ENCODE data around the gene POLDIP3. TPM values are rescaled to one million over a fixed set of nuclear protein-coding genes. Genes with fewer than 3 reads are reported as not detected.

Gene POLDIP3
- total and polyA plus RNA-seq, 2 donors (not counting 3 experiments of a cell fraction or from before 2014, with no cell fraction given), result 29.3 to 60.4 TPM

- FAIRE-seq, result no peak
- POLR2A ChIA-PET, result no interaction called here
- Histone ChIP-seq H3K27ac (ENCODE audit: insufficient read depth, low read depth, low read length) (no peak overlapping the region), H3K9me3 (replicated peaks; ENCODE audit: control insufficient read depth, insufficient read depth, low read length) (no peaks in the 10 kb centered on the region), H3K9me1 (replicated peaks; ENCODE audit: control insufficient read depth, extremely low read depth, insufficient read depth, low read length) (no peaks in the 10 kb centered on the region), H2AFZ (ENCODE audit: low read depth, low read length) (no peak overlapping the region), H3K4me2 (ENCODE audit: insufficient read depth, low read length) (no peak overlapping the region), H3K79me2 (ENCODE audit: control insufficient read depth, insufficient read depth, low read length) (no peaks in the 10 kb centered on the region), H3K27me3 (ENCODE audit: control insufficient read depth in 2 of 2, insufficient read depth in 2 of 2, low read length in 2 of 2) (no peaks in the 10 kb centered on the region), H3K4me3 (replicated peaks in 1 of 3; ENCODE audit: insufficient read depth in 1 of 3, low read depth in 1 of 3, low read length in 3 of 3) (no peak overlapping the region), H3K9ac (replicated peaks; ENCODE audit: extremely low read depth, insufficient read depth, low read length) (no peak overlapping the region), H3K4me1 (ENCODE audit: control insufficient read depth, extremely low read depth, insufficient read depth, low read length) (no peaks in the 10 kb centered on the region), H4K20me1 (replicated peaks; ENCODE audit: control insufficient read depth, extremely low read depth, insufficient read depth, low read length) (no peaks in the 10 kb centered on the region), H3K36me3 (ENCODE audit: control insufficient read depth in 2 of 2, extremely low read depth in 1 of 2, insufficient read depth in 2 of 2, low read length in 2 of 2) (peaks cover 8 to 42% of the 10 kb centered on the region in 2 experiments)
- BruUV-seq (replicated peaks), result no TSS peak
- CTCF ChIA-PET, result interaction anchor here (3.0 to 4.2 kb wide), 2 partner anchors 196 to 466 kb away, joined by 17 to 19 read pairs; no protein-coding TSS in a partner anchor
- DNase-seq (ENCODE audit: low read depth, low spot score), result no peak
- intact Hi-C loops (cut with micrococcal nuclease), result no loop called here
- dilution Hi-C loops (cut with MboI; ENCODE audit: extremely low pct_ligation_motif_present, low sequenced_read_pairs), result no loop called here
- no peak for TF ChIP-seq CTCF (IDR thresholded peaks at IDR 0.05; ENCODE audit: extremely low read depth in 1 of 2, insufficient read depth in 1 of 2, low read depth in 1 of 2, low read length in 2 of 2)
- TF ChIP-seq FOS (IDR thresholded peaks at IDR 0.05; ENCODE audit: borderline replicate concordance, insufficient read depth, low read length), result no peak
- TF ChIP-seq POLR2A (IDR thresholded peaks at IDR 0.05; ENCODE audit: low read depth, low read length), result no peak
- no peak for TF ChIP-seq POLR2AphosphoS5 (IDR thresholded peaks at IDR 0.05; ENCODE audit: insufficient read depth, low read depth, low read length)
- no peak for TF ChIP-seq JUN (IDR thresholded peaks at IDR 0.05; ENCODE audit: borderline replicate concordance, insufficient read depth, insufficient read length, low read depth)
- TF ChIP-seq EZH2 (IDR thresholded peaks at IDR 0.05; ENCODE audit: borderline replicate concordance, low read depth, low read length, severe bottlenecking), result no peak
Measured at GRCh38 chr22:42623756-42624441, 9.2 kb upstream of the POLDIP3 start.
